ENCODE data around the gene CXCL13.

GRCh38 chr4:77586951-77587383, 18.7 kb upstream of the CXCL13 start:
- TF ChIP-seq EZH2phosphoT487 (IDR thresholded peaks at IDR 0.05; ENCODE audit: insufficient read depth, low read depth), result no peak
- no peak for TF ChIP-seq EZH2 (IDR thresholded peaks at IDR 0.05; ENCODE audit: insufficient read depth, poor library complexity, severe bottlenecking)
